GM23338 (cell line): Measurements from ENCODE around the gene RBM38. TPM values are rescaled to one million over a fixed set of nuclear protein-coding genes. Genes with fewer than 3 reads are reported as not detected.

Experiments used
- ATAC-seq: fragments of 200-7000 bp; cut with Tn5 transposase; 3 replicates; pipeline ENCODE4 v1.9.1; 2020
- DNase-seq: peaks from one replicate; pipeline ENCODE4 v3.0.0-alpha.2; 2015; ENCODE audit warnings: low spot score
- H2AFZ ChIP-seq: fragments of 200-600 bp; sonication (generic); 2 replicates; pipeline ENCODE4 v1.8.0; 2016; ENCODE audit warnings: antibody characterized with exemption, mild to moderate bottlenecking, moderate library complexity
- H3F3A ChIP-seq: fragments of 200-600 bp; sonication (generic); replicated peaks from 2 replicates; pipeline ENCODE4 v1.8.0; 2017; ENCODE audit warnings: antibody characterized with exemption, mixed run types, low read depth
- H3K27ac ChIP-seq: fragments of 200-600 bp; sonication (generic); 2 replicates; pipeline ENCODE4 v1.6.1; 2016; ENCODE audit warnings: low read depth
- H3K27me3 ChIP-seq: fragments of 200-600 bp; sonication (generic); 2 replicates; pipeline ENCODE4 v1.8.0; 2016; ENCODE audit warnings: mild to moderate bottlenecking, mixed run types, moderate library complexity; ENCODE audit not compliant: insufficient read depth
- H3K36me3 ChIP-seq: fragments of 200-600 bp; sonication (generic); 2 replicates; pipeline ENCODE4 v1.8.0; 2016; ENCODE audit warnings: mild to moderate bottlenecking; ENCODE audit not compliant: insufficient read depth
- H3K4me1 ChIP-seq: fragments of 200-600 bp; sonication (generic); 2 replicates; pipeline ENCODE4 v1.8.0; 2016; ENCODE audit warnings: mild to moderate bottlenecking, moderate library complexity; ENCODE audit not compliant: insufficient read depth
- H3K4me2 ChIP-seq: fragments of 200-600 bp; sonication (generic); 2 replicates; pipeline ENCODE4 v1.7.1; 2017; ENCODE audit warnings: mixed run types
- H3K4me3 ChIP-seq: fragments of 200-600 bp; sonication (generic); 2 replicates; pipeline ENCODE4 v1.6.1; 2016; ENCODE audit warnings: mixed run types
- H3K79me2 ChIP-seq: fragments of 200-600 bp; sonication (generic); replicated peaks from 2 replicates; pipeline ENCODE4 v1.8.0; 2017; ENCODE audit warnings: mild to moderate bottlenecking; ENCODE audit not compliant: insufficient read depth
- H3K9me2 ChIP-seq: fragments of 200-600 bp; sonication (generic); 2 replicates; pipeline ENCODE4 v1.8.0; 2017; ENCODE audit not compliant: insufficient read depth
- H4K20me1 ChIP-seq: fragments of 200-600 bp; sonication (generic); replicated peaks from 2 replicates; pipeline ENCODE4 v1.8.0; 2017; ENCODE audit warnings: mild to moderate bottlenecking; ENCODE audit not compliant: insufficient read depth
- H3K27ac Mint-ChIP-seq: 2 replicates; pipeline ENCODE4 v1.8.0; 2020; ENCODE audit warnings: inconsistent platforms, mild to moderate bottlenecking, moderate library complexity, mixed read lengths
- H3K27me3 Mint-ChIP-seq: 3 replicates; pipeline ENCODE4 v1.8.0; 2022; ENCODE audit warnings: low read depth, mild to moderate bottlenecking, moderate library complexity, mixed read lengths, inconsistent platforms; ENCODE audit not compliant: insufficient read depth, poor library complexity
- H3K36me3 Mint-ChIP-seq: 3 replicates; pipeline ENCODE4 v1.8.0; 2021; ENCODE audit warnings: low read depth, mild to moderate bottlenecking, inconsistent platforms, moderate library complexity, mixed read lengths
- H3K4me1 Mint-ChIP-seq: 3 replicates; pipeline ENCODE4 v1.8.0; 2020; ENCODE audit warnings: mild to moderate bottlenecking, inconsistent platforms, mixed read lengths
- H3K4me3 Mint-ChIP-seq: 3 replicates; pipeline ENCODE4 v1.8.0; 2021; ENCODE audit warnings: moderate library complexity, mild to moderate bottlenecking, inconsistent platforms, mixed read lengths
- H3K9me3 Mint-ChIP-seq: 3 replicates; pipeline ENCODE4 v1.8.0; 2020; ENCODE audit warnings: moderate library complexity, mild to moderate bottlenecking, inconsistent platforms, mixed read lengths
- CTCF ChIP-seq, 2 experiments: fragments of 200-600 bp in 1 of 2; sonication (generic) in 1 of 2; conservative IDR thresholded peaks; 2 replicates each; pipeline versions ENCODE4 v1.5.1 to v1.6.1; 2016 to 2017; ENCODE audit warnings: antibody characterized with exemption in 2 of 2, low read depth in 2 of 2, mild to moderate bottlenecking in 2 of 2, moderate library complexity in 1 of 2
- ETS1 ChIP-seq: IDR thresholded peaks from 2 replicates; pipeline ENCODE4 v1.6.1; 2016; ENCODE audit warnings: antibody characterized with exemption
- EZH2 ChIP-seq: fragments of 200-600 bp; sonication (generic); IDR thresholded peaks from one replicate; pipeline ENCODE4 v1.8.0; 2017; ENCODE audit warnings: antibody characterized with exemption, mild to moderate bottlenecking, low read depth; ENCODE audit not compliant: unreplicated experiment
- JUNB ChIP-seq: IDR thresholded peaks from one replicate; pipeline ENCODE4 v1.6.1; 2016; ENCODE audit warnings: antibody characterized with exemption; ENCODE audit not compliant: unreplicated experiment
- NANOG ChIP-seq: IDR thresholded peaks from 2 replicates; pipeline ENCODE4 v1.6.1; 2016; ENCODE audit warnings: antibody characterized with exemption, borderline replicate concordance
- REST ChIP-seq: IDR thresholded peaks from one replicate; pipeline ENCODE4 v1.6.1; 2018; ENCODE audit warnings: antibody characterized with exemption; ENCODE audit not compliant: unreplicated experiment
- STAT1 ChIP-seq: IDR thresholded peaks from one replicate; pipeline ENCODE4 v1.6.1; 2016; ENCODE audit warnings: antibody characterized with exemption; ENCODE audit not compliant: unreplicated experiment
- ZNF462 ChIP-seq: fragments of 250-450 bp; sonication (Bioruptor Pico); IDR thresholded peaks from 2 replicates; pipeline ENCODE4 v1.5.0; 2020; ENCODE audit warnings: mild to moderate bottlenecking, moderate library complexity
- polyA plus RNA-seq: library from polyadenylated mRNA; unstranded; fragments of >200 nt; fragmentation: Nextera tagmentation; extraction: Ambion mirVana; gene quantifications from 2 replicates; pipeline ENCODE4 v1.2.1, GENCODE V29; 2016
- total RNA-seq: library from RNA; depleted of rRNA; stranded (reverse); fragments of >200 nt; shearing (Covaris generic); gene quantifications from 2 replicates; pipeline ENCODE4 v1.2.3, GENCODE V29; 2014

The RBM38 gene
- total and polyA plus RNA-seq, 2 experiments from 2014 or later = 22.9 to 80.5 TPM

GRCh38 chr20:57404006-57404405 is 12.8 kb downstream of the RBM38 start:
- Mint-ChIP-seq H3K9me3 (no peaks in the 10 kb centered on the region), H3K27me3 (peaks cover 9% of the 10 kb centered on the region), H3K27ac (no peak overlapping the region), H3K36me3 (peaks cover 48% of the 10 kb centered on the region), H3K4me3 (no peak overlapping the region), H3K4me1 (no peaks in the 10 kb centered on the region; the same call in 1 of the 3 replicates)
- H3K9me2 ChIP-seq = no peaks in the 10 kb centered on the region
- ATAC-seq (no peak), DNase-seq (no peak)
- peaks cover 6% of the 10 kb centered on the region for H4K20me1 ChIP-seq
- no peaks in the 10 kb centered on the region for H3K4me1 ChIP-seq
- H2AFZ ChIP-seq = no peak overlapping the region
- peaks cover 38% of the 10 kb centered on the region for H3K79me2 ChIP-seq
- TF ChIP-seq EZH2 = no peak
- no peak for TF ChIP-seq CTCF (conservative IDR thresholded peaks at IDR 0.05; ENCODE audit: low read depth in 2 of 2)
- TF ChIP-seq REST = no peak
- TF ChIP-seq STAT1 = no peak
- H3K36me3 ChIP-seq = peaks cover 13% of the 10 kb centered on the region; the same call in 1 of the 2 replicates
- no peaks in the 10 kb centered on the region for H3F3A ChIP-seq
- H3K4me3 ChIP-seq = no peak overlapping the region
- no peaks in the 10 kb centered on the region for H3K27me3 ChIP-seq
- H3K27ac ChIP-seq = no peak overlapping the region
- no peak overlapping the region for H3K4me2 ChIP-seq

- ATAC-seq (no peak), DNase-seq (no peak)
- Mint-ChIP-seq H3K9me3 (no peaks in the 10 kb centered on the region), H3K4me1 (no peaks in the 10 kb centered on the region), H3K36me3 (peaks cover 43% of the 10 kb centered on the region), H3K27ac (no peak overlapping the region), H3K27me3 (peaks cover 9% of the 10 kb centered on the region), H3K4me3 (no peak overlapping the region)
- no peaks in the 10 kb centered on the region for H3K9me2 ChIP-seq
- peaks cover 6% of the 10 kb centered on the region for H4K20me1 ChIP-seq
- no peak overlapping the region for H2AFZ ChIP-seq
- H3K27ac ChIP-seq = no peak overlapping the region
- no peak overlapping the region for H3K4me3 ChIP-seq
- no peaks in the 10 kb centered on the region for H3K27me3 ChIP-seq
- H3K4me1 ChIP-seq = no peaks in the 10 kb centered on the region
- no peak overlapping the region for H3K4me2 ChIP-seq
- H3K79me2 ChIP-seq = peaks cover 32% of the 10 kb centered on the region
- no peaks in the 10 kb centered on the region for H3F3A ChIP-seq
- H3K36me3 ChIP-seq = peaks cover 13% of the 10 kb centered on the region; the same call in 1 of the 2 replicates
- TF ChIP-seq NANOG = no peak
- TF ChIP-seq EZH2 = no peak
- no peak for TF ChIP-seq JUNB
- no peak for TF ChIP-seq ZNF462 (CRISPR knock-in tag)
- no peak for TF ChIP-seq ETS1
These were observed 13.3 kb downstream of the RBM38 start for GRCh38 chr20:57404419-57405072.
